GM19468 (cell line): ENCODE measurements around the gene GLIS1.

Experiments
- ATAC-seq: cut with Tn5 transposase; IDR thresholded peaks from one replicate; pipeline ENCODE4 v1.9.1; 2021; ENCODE audit warnings: mild to moderate bottlenecking, moderate library complexity, moderate number of reproducible peaks; ENCODE audit not compliant: unreplicated experiment; ENCODE audit errors: extremely low read depth

The GLIS1 gene

GRCh38 chr1:53601867-53602775 lies 136.8 kb downstream of the GLIS1 start:
- no peak for ATAC-seq

- ATAC-seq: no peak
Measured at GRCh38 chr1:53601031-53601745, 137.8 kb downstream of the GLIS1 start.

- ATAC-seq: no peak
Measured at GRCh38 chr1:53600561-53600960, 138.4 kb downstream of the GLIS1 start.

GRCh38 chr1:53600001-53600400 lies 139.0 kb downstream of the GLIS1 start:
- ATAC-seq: no peak

GRCh38 chr1:53599481-53599880 lies 139.5 kb downstream of the GLIS1 start:
- no peak for ATAC-seq

GRCh38 chr1:53598966-53599365 lies 140.0 kb downstream of the GLIS1 start:
- no peak for ATAC-seq

- no peak for ATAC-seq
Measured at GRCh38 chr1:53595906-53596305, 143.1 kb downstream of the GLIS1 start.

GRCh38 chr1:53594391-53595180 lies 144.4 kb downstream of the GLIS1 start:
- no peak for ATAC-seq

GRCh38 chr1:53593758-53594380 lies 145.1 kb downstream of the GLIS1 start:
- ATAC-seq: no peak

- ATAC-seq: no peak
Measured at GRCh38 chr1:53592985-53593757, 145.8 kb downstream of the GLIS1 start.

- ATAC-seq: no peak
Measured at GRCh38 chr1:53592521-53592982, 146.4 kb downstream of the GLIS1 start.

GRCh38 chr1:53591924-53592323 lies 147.0 kb downstream of the GLIS1 start:
- no peak for ATAC-seq

GRCh38 chr1:53590531-53591515 lies 148.1 kb downstream of the GLIS1 start:
- no peak for ATAC-seq

GRCh38 chr1:53590104-53590503 lies 148.9 kb downstream of the GLIS1 start:
- no peak for ATAC-seq

GRCh38 chr1:53589043-53589887 lies 149.7 kb downstream of the GLIS1 start:
- ATAC-seq: no peak

- ATAC-seq: no peak
Measured at GRCh38 chr1:53588053-53588779, 150.7 kb downstream of the GLIS1 start.
